ENCODE measurements around the gene CARD11. TPM values are rescaled to one million over a fixed set of nuclear protein-coding genes. Genes with fewer than 3 reads are reported as not detected.

The CARD11 gene
- polyA plus RNA-seq, 1 experiment = 1.2 TPM

DNA sequence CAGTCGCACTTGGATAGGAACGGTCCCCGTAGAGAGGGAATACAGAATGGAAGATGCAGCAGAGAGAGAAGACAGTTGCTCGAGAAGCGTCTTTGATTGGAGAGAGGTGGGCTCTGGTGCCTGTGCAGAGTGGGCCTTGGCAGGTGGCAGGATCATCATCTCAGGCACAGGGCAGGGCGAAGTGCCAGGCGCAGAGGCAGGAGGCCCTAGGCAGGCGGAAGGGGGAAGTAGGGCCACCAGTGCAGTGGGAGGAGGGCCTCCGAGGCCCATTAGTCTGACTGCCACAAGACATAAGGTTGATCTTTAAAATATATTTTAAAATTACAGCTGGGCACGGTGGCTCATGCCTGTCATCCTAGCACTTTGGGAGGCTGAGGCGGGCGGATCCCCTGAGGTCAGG is 10.1 kb downstream of the CARD11 start:
- DNase-seq (ENCODE audit: low read depth, low spot score) = no peak
- Histone ChIP-seq H3K4me3 (ENCODE audit: low read depth, low read length) (no peak overlapping the region), H3K9me3 (ENCODE audit: control insufficient read depth, insufficient read depth, low read length) (no peaks in the 10 kb centered on the region), H3K27ac (ENCODE audit: low read depth, low read length) (no peak overlapping the region), H3K27me3 (ENCODE audit: control insufficient read depth, insufficient read depth, low read length) (no peaks in the 10 kb centered on the region)
- TF ChIP-seq, protein P1, sequence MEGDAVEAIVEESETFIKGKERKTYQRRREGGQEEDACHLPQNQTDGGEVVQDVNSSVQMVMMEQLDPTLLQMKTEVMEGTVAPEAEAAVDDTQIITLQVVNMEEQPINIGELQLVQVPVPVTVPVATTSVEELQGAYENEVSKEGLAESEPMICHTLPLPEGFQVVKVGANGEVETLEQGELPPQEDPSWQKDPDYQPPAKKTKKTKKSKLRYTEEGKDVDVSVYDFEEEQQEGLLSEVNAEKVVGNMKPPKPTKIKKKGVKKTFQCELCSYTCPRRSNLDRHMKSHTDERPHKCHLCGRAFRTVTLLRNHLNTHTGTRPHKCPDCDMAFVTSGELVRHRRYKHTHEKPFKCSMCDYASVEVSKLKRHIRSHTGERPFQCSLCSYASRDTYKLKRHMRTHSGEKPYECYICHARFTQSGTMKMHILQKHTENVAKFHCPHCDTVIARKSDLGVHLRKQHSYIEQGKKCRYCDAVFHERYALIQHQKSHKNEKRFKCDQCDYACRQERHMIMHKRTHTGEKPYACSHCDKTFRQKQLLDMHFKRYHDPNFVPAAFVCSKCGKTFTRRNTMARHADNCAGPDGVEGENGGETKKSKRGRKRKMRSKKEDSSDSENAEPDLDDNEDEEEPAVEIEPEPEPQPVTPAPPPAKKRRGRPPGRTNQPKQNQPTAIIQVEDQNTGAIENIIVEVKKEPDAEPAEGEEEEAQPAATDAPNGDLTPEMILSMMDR (IDR thresholded peaks at IDR 0.05; ENCODE audit: low read depth, low read length) = no peak
- ChIA-PET POLR2A (no interaction called here), CTCF (no interaction called here)

DNA sequence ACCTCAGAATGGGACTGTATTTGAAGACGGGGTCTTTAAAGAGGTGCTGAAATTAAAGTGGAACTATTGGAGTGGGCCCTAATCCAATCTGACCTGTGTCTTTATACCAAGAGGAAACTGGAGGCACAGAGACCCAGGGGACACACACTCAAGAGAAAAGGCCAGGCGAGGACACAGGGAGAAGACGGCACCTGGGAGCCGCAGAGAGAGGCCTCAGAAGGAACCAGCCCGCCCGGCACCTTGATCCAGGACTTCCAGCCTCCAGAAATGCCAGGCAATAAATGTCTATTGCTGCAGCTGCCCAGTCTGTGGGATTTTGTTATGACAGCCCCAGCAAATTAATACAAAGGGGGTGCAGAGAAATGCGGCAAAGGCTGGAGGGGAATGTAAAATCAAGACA is 10.5 kb downstream of the CARD11 start:
- ChIA-PET CTCF (no interaction called here), POLR2A (no interaction called here)
- TF ChIP-seq, protein P1 (IDR thresholded peaks at IDR 0.05; ENCODE audit: low read depth, low read length) = no peak
- Histone ChIP-seq H3K27me3 (ENCODE audit: control insufficient read depth, insufficient read depth, low read length) (no peaks in the 10 kb centered on the region), H3K27ac (ENCODE audit: low read depth, low read length) (no peak overlapping the region), H3K4me3 (ENCODE audit: low read depth, low read length) (no peak overlapping the region), H3K9me3 (ENCODE audit: control insufficient read depth, insufficient read depth, low read length) (no peaks in the 10 kb centered on the region)
- DNase-seq (ENCODE audit: low read depth, low spot score) = no peak

DNA sequence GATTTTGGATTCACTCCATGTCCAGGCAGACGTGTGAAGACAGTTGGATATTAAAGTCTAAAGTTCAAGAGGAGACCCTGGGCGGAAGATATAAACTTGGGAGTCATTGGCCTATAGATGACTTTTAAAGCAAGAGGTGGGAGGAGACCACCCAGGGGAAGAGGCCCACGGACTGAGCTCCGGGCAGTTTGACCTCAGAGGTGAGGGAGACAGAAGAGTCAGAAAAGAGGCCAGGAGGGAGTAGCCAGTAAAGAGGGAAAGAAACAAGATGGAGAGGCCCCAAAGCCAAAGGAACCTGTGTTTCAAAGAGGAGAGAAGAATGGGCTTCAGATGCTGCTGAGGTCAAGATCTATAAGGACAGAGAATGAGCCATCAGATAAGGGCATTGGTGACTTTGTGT is 11.4 kb downstream of the CARD11 start:
- H3K4me3 ChIP-seq (ENCODE audit: low read depth, low read length) = no peak overlapping the region
- no peaks in the 10 kb centered on the region for H3K9me3 ChIP-seq (ENCODE audit: control insufficient read depth, insufficient read depth, low read length)
- no peak for DNase-seq (ENCODE audit: low read depth, low spot score)
- no peaks in the 10 kb centered on the region for H3K27me3 ChIP-seq (ENCODE audit: control insufficient read depth, insufficient read depth, low read length)
- H3K27ac ChIP-seq (ENCODE audit: low read depth, low read length) = no peak overlapping the region
- TF ChIP-seq, protein P1 (IDR thresholded peaks at IDR 0.05; ENCODE audit: low read depth, low read length) = no peak
- POLR2A ChIA-PET = no interaction called here
- CTCF ChIA-PET = no interaction called here

DNA sequence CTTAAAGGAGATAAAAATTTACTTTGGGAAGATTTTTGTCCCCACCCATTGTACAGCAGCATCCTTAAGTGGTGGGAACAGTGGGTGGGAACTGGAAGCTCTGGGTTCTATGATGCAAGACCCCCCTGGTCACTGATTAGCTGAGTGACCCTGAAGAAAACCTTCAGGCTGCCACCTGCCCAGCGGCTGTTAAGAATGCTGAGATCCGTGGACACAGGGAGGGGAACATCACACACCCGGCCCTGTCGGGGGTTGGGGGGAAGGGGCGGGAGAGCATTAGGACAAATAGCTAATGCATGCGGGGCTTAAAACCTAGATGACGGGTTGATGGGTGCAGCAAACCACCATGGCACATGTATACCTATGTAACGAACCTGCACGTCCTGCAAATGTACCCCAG is 14.5 kb downstream of the CARD11 start:
- H3K27ac ChIP-seq (ENCODE audit: low read depth, low read length) = no peak overlapping the region
- no peaks in the 10 kb centered on the region for H3K9me3 ChIP-seq (ENCODE audit: control insufficient read depth, insufficient read depth, low read length)
- no peak overlapping the region for H3K4me3 ChIP-seq (ENCODE audit: low read depth, low read length)
- ChIA-PET POLR2A (no interaction called here), CTCF (no interaction called here)
- H3K27me3 ChIP-seq (ENCODE audit: control insufficient read depth, insufficient read depth, low read length) = no peaks in the 10 kb centered on the region
- DNase-seq (ENCODE audit: low read depth, low spot score) = no peak
- TF ChIP-seq, protein P1 (IDR thresholded peaks at IDR 0.05; ENCODE audit: low read depth, low read length) = no peak

DNA sequence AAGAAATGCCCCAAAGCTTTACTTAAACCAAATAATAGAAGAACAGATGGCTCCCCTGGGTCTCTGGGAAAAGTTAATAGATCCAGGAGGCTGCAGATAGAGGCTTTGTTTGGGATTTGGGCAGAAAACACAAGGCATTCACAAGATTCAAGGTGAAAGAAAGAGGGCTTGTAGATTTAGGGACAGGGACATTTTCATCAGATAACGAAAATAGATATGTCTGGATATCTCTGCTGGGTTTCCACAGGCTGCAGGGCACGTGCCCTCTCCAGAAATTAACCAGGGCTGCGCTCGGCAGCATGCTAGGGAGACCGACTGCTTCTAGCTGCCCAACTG is 14.9 kb downstream of the CARD11 start:
- ChIA-PET POLR2A (no interaction called here), CTCF (interaction anchor here (0.5 kb wide), 1 partner anchor 125 kb away, joined by 3 read pairs; no protein-coding TSS in a partner anchor)
- no peak overlapping the region for H3K27ac ChIP-seq (ENCODE audit: low read depth, low read length)

More for the DNA sequence above, 14.9 kb downstream of the CARD11 start:
- Histone ChIP-seq H3K4me3 (ENCODE audit: low read depth, low read length) (no peak overlapping the region), H3K9me3 (ENCODE audit: control insufficient read depth, insufficient read depth, low read length) (no peaks in the 10 kb centered on the region), H3K27me3 (ENCODE audit: control insufficient read depth, insufficient read depth, low read length) (no peaks in the 10 kb centered on the region)
- no peak for DNase-seq (ENCODE audit: low read depth, low spot score)
- TF ChIP-seq, protein P1 (IDR thresholded peaks at IDR 0.05; ENCODE audit: low read depth, low read length) = no peak
